HCT116 (cell line): ENCODE results near the gene BTNL9. TPM values are rescaled to one million over a fixed set of nuclear protein-coding genes. Genes with fewer than 3 reads are reported as not detected.

ENCODE experiments used
- ATAC-seq: fragments of 200-7000 bp; cut with Tn5 transposase; 2 replicates; pipeline ENCODE4 v1.9.1; 2020; ENCODE audit warnings: mild to moderate bottlenecking, moderate library complexity
- BruUV-seq: library from RNA; stranded (reverse); fragments of 400-500 nt; replicated peaks from 2 replicates; lab custom pipeline; 2021; lab: Mats Ljungman, UMichigan
- CTCF ChIA-PET: fragments of 300-600 bp; sonication (Branson Sonifier 250); formaldehyde crosslinking; loops from one replicate; lab custom pipeline; 2021; ENCODE audit warnings: antibody characterized with exemption; lab: Charles Lee
- POLR2A ChIA-PET: fragments of 300-600, 350-600 bp; sonication (Branson Sonifier 250); formaldehyde crosslinking; loops from one replicate; lab custom pipeline; 2021; ENCODE audit warnings: antibody characterized with exemption; lab: Charles Lee
- RAD21 ChIA-PET, 2 experiments: fragments of 300-600 bp; sonication (Branson Sonifier 250); formaldehyde crosslinking; loops; one replicate each; lab custom pipeline; 2023; ENCODE audit warnings: low total read pairs in 2 of 2; ENCODE audit not compliant: uncharacterized antibody in 2 of 2, unreplicated experiment in 2 of 2, low non-redundant PET in 1 of 2; lab: Charles Lee
- DNase-seq: peaks from one replicate; pipeline ENCODE4 v3.0.0-alpha.2; 2010; ENCODE audit warnings: low read depth, low spot score
- H2AFZ ChIP-seq: fragments of 200-600 bp; shearing (Covaris generic), sonication (generic); 2 replicates; pipeline ENCODE4 v1.6.1; 2017; ENCODE audit warnings: low read depth, mixed run types, mixed read lengths, antibody characterized with exemption, low read length; ENCODE audit not compliant: poor library complexity, severe bottlenecking
- H3K27ac ChIP-seq: 2 replicates; pipeline ENCODE4 v1.5.1; 2012; ENCODE audit warnings: low read depth, low read length
- H3K27me3 ChIP-seq: fragments of 200-600 bp; sonication (generic); 2 replicates; pipeline ENCODE4 v1.6.1; 2016; ENCODE audit warnings: mixed run types, low read length, mixed read lengths; ENCODE audit not compliant: insufficient read depth
- H3K36me3 ChIP-seq, 2 experiments: fragments of 200-500 bp in 1 of 2; fragments of 200-600 bp in 1 of 2; sonication (Bioruptor generic) in 1 of 2; sonication (generic) in 1 of 2; 2 replicates each; pipeline versions ENCODE4 v1.5.1 to v1.6.1; 2014 to 2016; ENCODE audit warnings: low read length in 2 of 2, inconsistent platforms in 1 of 2, mixed read lengths in 1 of 2, mixed run types in 1 of 2; ENCODE audit not compliant: insufficient read depth in 2 of 2, control insufficient read depth in 1 of 2
- H3K4me1 ChIP-seq, 2 experiments: fragments of 200-600 bp in 1 of 2; sonication (generic) in 1 of 2; 2 replicates each; pipeline versions ENCODE4 v1.5.1 to v1.6.1; 2012 to 2017; ENCODE audit warnings: low read length in 2 of 2, inconsistent platforms in 1 of 2, mild to moderate bottlenecking in 1 of 2, mixed read lengths in 1 of 2, mixed run types in 1 of 2, moderate library complexity in 1 of 2; ENCODE audit not compliant: insufficient read depth in 2 of 2, control insufficient read depth in 1 of 2
- H3K4me2 ChIP-seq: fragments of 200-600 bp; sonication (generic); 2 replicates; pipeline ENCODE4 v1.6.1; 2017; ENCODE audit warnings: mixed run types, low read length, mixed read lengths
- H3K4me3 ChIP-seq, 2 experiments: fragments of 200-600 bp in 1 of 2; sonication (generic) in 1 of 2; replicated peaks in 1 of 2; 2 replicates each; pipeline ENCODE4 v1.5.1; 2011 to 2016; ENCODE audit warnings: low read length in 2 of 2, control low read depth in 1 of 2, low read depth in 1 of 2, mild to moderate bottlenecking in 1 of 2, mixed read lengths in 1 of 2, mixed run types in 1 of 2
- H3K79me2 ChIP-seq: fragments of 200-600 bp; sonication (generic); 2 replicates; pipeline ENCODE4 v1.6.1; 2017; ENCODE audit warnings: mild to moderate bottlenecking, mixed run types, low read length, moderate library complexity, mixed read lengths; ENCODE audit not compliant: insufficient read depth
- H3K9ac ChIP-seq: fragments of 200-600 bp; sonication (generic); 2 replicates; pipeline ENCODE4 v1.6.1; 2016; ENCODE audit warnings: low read length, mixed read lengths
- H3K9me2 ChIP-seq: fragments of 200-600 bp; sonication (generic), shearing (Covaris generic); 2 replicates; pipeline ENCODE4 v1.6.1; 2017; ENCODE audit warnings: mixed run types, mild to moderate bottlenecking, moderate library complexity; ENCODE audit not compliant: insufficient read depth
- H3K9me3 ChIP-seq, 2 experiments: fragments of 200-500 bp in 1 of 2; fragments of 200-600 bp in 1 of 2; sonication (Bioruptor generic) in 1 of 2; sonication (generic) in 1 of 2; 2 replicates each; pipeline ENCODE4 v1.6.1; 2014 to 2017; ENCODE audit warnings: low read length in 2 of 2, mixed read lengths in 2 of 2, inconsistent platforms in 1 of 2, low read depth in 1 of 2, mild to moderate bottlenecking in 1 of 2, mixed run types in 1 of 2, moderate library complexity in 1 of 2; ENCODE audit not compliant: control insufficient read depth in 1 of 2, insufficient read depth in 1 of 2
- H4K20me1 ChIP-seq: fragments of 200-600 bp; sonication (generic), shearing (Covaris generic); 2 replicates; pipeline ENCODE4 v1.6.1; 2017; ENCODE audit warnings: mixed run types, mild to moderate bottlenecking, moderate library complexity; ENCODE audit not compliant: insufficient read depth
- CBX3 ChIP-seq: IDR thresholded peaks from 2 replicates; pipeline ENCODE4 v1.6.1; 2012; ENCODE audit warnings: low read depth
- EZH2phosphoT487 ChIP-seq: fragments of 200-600 bp; IDR thresholded peaks from 2 replicates; pipeline ENCODE4 v1.6.1; 2018; ENCODE audit warnings: antibody characterized with exemption, borderline replicate concordance
- FOSL1 ChIP-seq: IDR thresholded peaks from 2 replicates; pipeline ENCODE4 v1.6.1; 2012; ENCODE audit warnings: low read depth
- POLR2A ChIP-seq: IDR thresholded peaks from 2 replicates; pipeline ENCODE4 v1.7.0; 2011; ENCODE audit warnings: borderline replicate concordance; ENCODE audit not compliant: insufficient read depth, insufficient read length; ENCODE audit errors: extremely low read depth
- RAD21 ChIP-seq: IDR thresholded peaks from 2 replicates; pipeline ENCODE4 v1.6.1; 2012; ENCODE audit warnings: low read depth, mild to moderate bottlenecking
- SRF ChIP-seq: IDR thresholded peaks from 2 replicates; pipeline ENCODE4 v1.6.1; 2012; ENCODE audit warnings: low read depth
- YY1 ChIP-seq: IDR thresholded peaks from 2 replicates; pipeline ENCODE4 v1.6.1; 2011; ENCODE audit warnings: low read length, low read depth, moderate library complexity, mild to moderate bottlenecking; ENCODE audit not compliant: insufficient replicate concordance; ENCODE audit errors: extremely low read depth
- ZFX ChIP-seq: fragments of 450-650 bp; IDR thresholded peaks from 2 replicates; pipeline ENCODE4 v1.6.1; 2017
- intact Hi-C: fragments of 100-400 bp; cut with micrococcal nuclease; formaldehyde crosslinking; loops from 2 replicates; pipeline ENCODE4 v1.10.0; 2022
- total RNA-seq: library from RNA; stranded (reverse); gene quantifications from one replicate; pipeline ENCODE4 v1.2.1, GENCODE V29; 2021; ENCODE audit not compliant: unreplicated experiment
- TF ChIP-seq, protein P1 (sequence below), 3 experiments: fragments of 200-600 bp in 1 of 3; sonication (generic) in 1 of 3; IDR thresholded peaks in 2 of 3; conservative IDR thresholded peaks in 1 of 3; 2 replicates each; pipeline ENCODE4 v1.5.1; 2012 to 2017; ENCODE audit warnings: low read depth in 2 of 3, low read length in 2 of 3, antibody characterized with exemption in 1 of 3, borderline replicate concordance in 1 of 3, control low read depth in 1 of 3, mild to moderate bottlenecking in 1 of 3, mixed read lengths in 1 of 3, mixed run types in 1 of 3, moderate library complexity in 1 of 3; ENCODE audit not compliant: insufficient read depth in 1 of 3
- TF ChIP-seq, protein P2 (sequence below): IDR thresholded peaks from 2 replicates; pipeline ENCODE4 v1.6.1; 2012

Gene BTNL9
- total RNA-seq, 1 experiment from 2014 or later = 11.7 TPM

DNA sequence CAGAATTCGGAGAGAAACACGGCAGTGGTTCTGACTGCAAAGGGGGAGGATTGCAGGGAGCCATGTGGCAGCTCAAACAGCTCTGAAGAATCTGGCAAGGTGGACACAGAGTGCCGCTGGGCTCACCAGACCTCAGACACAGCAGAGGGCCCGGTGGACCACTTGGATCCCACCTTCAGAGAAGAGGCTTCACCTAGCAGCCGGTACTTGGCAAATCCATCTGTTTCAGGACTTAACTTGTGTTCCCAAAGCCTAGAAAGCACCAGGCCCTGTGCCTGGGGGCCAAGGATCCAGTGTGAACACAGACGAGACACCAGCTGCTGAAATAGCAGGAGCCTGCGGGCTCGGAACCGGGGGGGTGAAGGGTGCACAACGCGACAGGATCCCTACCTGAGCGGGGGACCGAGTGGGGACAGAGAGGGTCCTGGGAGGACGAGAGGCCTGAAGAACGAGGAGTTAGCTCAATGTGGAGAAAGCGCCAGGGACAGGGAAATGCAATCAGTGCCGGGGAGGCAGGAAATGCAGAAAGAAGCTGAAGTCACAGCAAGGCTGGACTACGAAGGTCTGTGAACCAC lies 44.6 kb downstream of the BTNL9 start:
- H3K79me2 ChIP-seq = no peaks in the 10 kb centered on the region
- ChIA-PET POLR2A (no interaction called here), CTCF (no interaction called here), RAD21 (no interaction called here)
- H3K36me3 ChIP-seq = no peaks in the 10 kb centered on the region
- TF ChIP-seq, protein P1, sequence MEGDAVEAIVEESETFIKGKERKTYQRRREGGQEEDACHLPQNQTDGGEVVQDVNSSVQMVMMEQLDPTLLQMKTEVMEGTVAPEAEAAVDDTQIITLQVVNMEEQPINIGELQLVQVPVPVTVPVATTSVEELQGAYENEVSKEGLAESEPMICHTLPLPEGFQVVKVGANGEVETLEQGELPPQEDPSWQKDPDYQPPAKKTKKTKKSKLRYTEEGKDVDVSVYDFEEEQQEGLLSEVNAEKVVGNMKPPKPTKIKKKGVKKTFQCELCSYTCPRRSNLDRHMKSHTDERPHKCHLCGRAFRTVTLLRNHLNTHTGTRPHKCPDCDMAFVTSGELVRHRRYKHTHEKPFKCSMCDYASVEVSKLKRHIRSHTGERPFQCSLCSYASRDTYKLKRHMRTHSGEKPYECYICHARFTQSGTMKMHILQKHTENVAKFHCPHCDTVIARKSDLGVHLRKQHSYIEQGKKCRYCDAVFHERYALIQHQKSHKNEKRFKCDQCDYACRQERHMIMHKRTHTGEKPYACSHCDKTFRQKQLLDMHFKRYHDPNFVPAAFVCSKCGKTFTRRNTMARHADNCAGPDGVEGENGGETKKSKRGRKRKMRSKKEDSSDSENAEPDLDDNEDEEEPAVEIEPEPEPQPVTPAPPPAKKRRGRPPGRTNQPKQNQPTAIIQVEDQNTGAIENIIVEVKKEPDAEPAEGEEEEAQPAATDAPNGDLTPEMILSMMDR (IDR thresholded peaks at IDR 0.05 in 2 of 3, conservative IDR thresholded peaks at IDR 0.05 in 1 of 3; ENCODE audit: borderline replicate concordance in 1 of 3, insufficient read depth in 1 of 3, low read depth in 2 of 3, low read length in 2 of 3) = no peak
- TF ChIP-seq CBX3 (no peak), ZFX (no peak), SRF (no peak), POLR2A (no peak), YY1 (no peak), FOSL1 (no peak), RAD21 (no peak), EZH2phosphoT487 (no peak)
- TF ChIP-seq, protein P2, sequence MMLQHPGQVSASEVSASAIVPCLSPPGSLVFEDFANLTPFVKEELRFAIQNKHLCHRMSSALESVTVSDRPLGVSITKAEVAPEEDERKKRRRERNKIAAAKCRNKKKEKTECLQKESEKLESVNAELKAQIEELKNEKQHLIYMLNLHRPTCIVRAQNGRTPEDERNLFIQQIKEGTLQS = no peak
- H3K9me3 ChIP-seq = no peaks in the 10 kb centered on the region
- H2AFZ ChIP-seq = no peak overlapping the region
- no peak overlapping the region for H3K4me3 ChIP-seq
- DNase-seq = no peak
- BruUV-seq = no TSS peak
- no peaks in the 10 kb centered on the region for H4K20me1 ChIP-seq
- no peak for ATAC-seq
- no peaks in the 10 kb centered on the region for H3K9me2 ChIP-seq
- no peak overlapping the region for H3K27ac ChIP-seq
- no peaks in the 10 kb centered on the region for H3K4me1 ChIP-seq
- no peak overlapping the region for H3K4me2 ChIP-seq
- intact Hi-C loops = no loop called here
- no peak overlapping the region for H3K9ac ChIP-seq
- no peaks in the 10 kb centered on the region; the same call in 1 of the 2 replicates for H3K27me3 ChIP-seq
